Myocyte (in vitro differentiated cells): ENCODE results near the gene TCEA3. TPM values are rescaled to one million over a fixed set of nuclear protein-coding genes. Genes with fewer than 3 reads are reported as not detected.
A peak's percentile ranks its signal among the peaks of the same experiment; 100 is the strongest.

Experiments used
- DNase-seq: peaks from one replicate; pipeline ENCODE4 v3.0.0-alpha.2; 2012; ENCODE audit warnings: low read depth
- polyA plus RNA-seq: library from polyadenylated mRNA; unstranded; fragments of >200 nt; gene quantifications from one replicate; pipeline ENCODE4 v1.2.1, GENCODE V29; 2012; ENCODE audit warnings: missing spikeins
- total RNA-seq: library from RNA; depleted of rRNA; stranded (reverse); fragments of >200 nt; gene quantifications from 2 replicates; pipeline ENCODE4 v1.2.3, GENCODE V29; 2014

Gene TCEA3
- total RNA-seq = 6.8 and 9.8 TPM in 2 replicates
- 3.3 TPM for polyA plus RNA-seq

GRCh38 chr1:23424293-23425192, at the start of gene TCEA3:
TSS of gene TCEA3 (minus strand) at chr1:23424748. CDS start at chr1:23424633, 115 bp downstream.
- DNase-seq = peak; percentile 42

DNA sequence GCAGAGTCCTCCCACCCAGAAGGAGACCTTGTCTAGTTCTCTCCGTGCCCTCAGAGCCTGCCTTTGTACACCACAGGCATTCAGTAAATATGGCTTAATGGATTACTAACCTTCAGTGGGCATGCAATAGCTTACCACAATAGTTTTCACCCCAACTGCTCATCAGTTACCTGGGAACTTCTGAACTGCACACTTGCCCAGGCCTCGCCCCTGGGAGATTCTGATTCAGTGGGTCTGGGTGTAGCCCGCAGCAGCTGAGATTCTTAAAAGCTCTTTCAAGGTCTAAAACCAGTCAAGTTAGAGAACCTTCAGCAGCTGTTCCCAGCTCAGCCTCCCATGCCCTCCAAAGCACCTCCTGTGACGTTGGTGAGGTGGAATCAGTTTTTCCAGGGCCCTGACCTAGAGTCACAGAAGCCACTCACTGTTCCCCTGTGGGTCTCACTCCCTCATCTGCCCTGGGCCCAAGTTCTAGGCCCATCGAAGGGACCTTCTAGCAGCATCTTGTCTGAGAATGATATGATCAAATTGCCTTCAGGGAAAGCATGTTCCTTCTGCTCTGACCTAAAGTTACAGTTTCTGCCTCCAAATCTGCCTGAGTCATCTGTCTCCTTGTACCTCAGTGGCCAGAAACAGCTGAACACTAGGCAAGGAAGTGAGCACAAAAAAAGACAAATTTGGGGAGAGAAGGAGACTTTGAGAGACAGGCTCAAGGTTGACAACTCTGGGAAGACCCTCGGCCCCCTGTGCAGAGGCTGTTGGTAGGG, 48.7 kb upstream of the TCEA3 start:
- peak; percentile 99 for DNase-seq

- no peak for DNase-seq
These were observed 47.9 kb upstream of the TCEA3 start for GRCh38 chr1:23472351-23473036.

DNA sequence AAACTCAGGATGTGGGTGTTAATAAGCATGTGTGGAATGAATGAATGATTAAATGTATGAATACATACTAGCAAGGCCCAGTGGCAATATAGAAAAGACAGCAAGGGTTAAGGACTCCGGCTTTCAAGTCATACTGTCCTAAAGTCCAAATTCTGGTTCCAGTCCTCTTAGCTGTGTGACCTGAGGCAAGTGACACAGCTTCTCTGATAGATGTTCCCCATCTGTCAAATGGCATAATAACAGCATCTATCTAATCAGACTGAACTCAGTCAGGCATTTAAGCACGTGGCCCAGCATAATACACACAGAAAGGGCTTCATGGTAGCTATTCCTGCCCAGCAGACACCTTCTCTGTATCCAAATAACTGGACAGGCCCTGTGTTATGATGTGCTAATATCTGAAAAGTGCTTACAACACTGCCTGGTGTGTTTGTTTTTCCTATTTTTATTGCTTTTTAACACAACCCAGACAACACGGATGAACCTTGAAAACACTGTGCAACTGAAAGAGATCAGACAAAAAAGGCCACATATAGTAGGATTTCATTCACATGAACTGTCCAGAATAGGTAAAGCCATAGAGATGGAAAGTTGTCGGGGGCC, 47.0 kb upstream of the TCEA3 start:
- no peak for DNase-seq

GRCh38 chr1:23470282-23471070, 45.9 kb upstream of the TCEA3 start:
- DNase-seq = peak; percentile 89

GRCh38 chr1:23469372-23469982, 44.9 kb upstream of the TCEA3 start:
- DNase-seq = no peak

GRCh38 chr1:23466423-23466989, 42.0 kb upstream of the TCEA3 start:
- DNase-seq = no peak

GRCh38 chr1:23463286-23463685, 38.7 kb upstream of the TCEA3 start:
- DNase-seq = no peak

DNA sequence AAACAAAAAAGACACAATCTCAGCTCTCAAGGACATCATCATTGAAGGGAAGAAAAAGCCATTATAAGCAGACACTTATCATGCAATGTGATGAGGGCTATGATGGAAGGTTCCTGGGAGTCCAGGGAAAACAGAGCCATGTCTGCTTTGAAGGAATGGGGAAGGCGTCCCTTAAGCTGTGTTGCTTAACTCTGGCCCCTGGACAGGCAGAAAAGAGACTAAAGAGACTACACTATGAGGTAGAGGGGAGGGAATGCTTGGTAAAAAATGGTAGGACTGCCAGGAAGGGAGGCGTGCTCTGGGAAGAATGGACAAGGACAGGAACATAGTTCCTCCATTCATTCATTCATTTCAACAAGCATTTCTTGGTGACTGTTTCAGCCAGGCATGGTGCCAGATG, 38.2 kb upstream of the TCEA3 start:
- no peak for DNase-seq

GRCh38 chr1:23461050-23461449, 36.5 kb upstream of the TCEA3 start:
- DNase-seq = no peak

DNA sequence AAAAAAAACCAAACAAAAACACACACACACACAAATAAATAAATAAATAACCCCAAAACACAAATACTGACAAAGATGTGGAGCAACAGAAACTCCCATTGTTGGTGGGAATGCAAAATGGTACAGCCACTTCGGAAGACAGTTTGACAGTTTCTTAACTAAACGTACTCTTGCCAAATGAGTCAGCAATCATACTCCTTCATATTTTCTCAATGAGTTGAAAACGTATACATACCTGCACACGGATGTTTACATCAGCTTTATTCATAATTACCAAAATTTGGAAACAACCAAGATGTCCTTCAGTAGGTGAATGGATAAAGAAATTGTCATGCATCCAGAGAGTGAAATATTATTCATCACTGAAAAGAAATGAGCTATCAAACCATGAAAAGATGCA, 36.0 kb upstream of the TCEA3 start:
- DNase-seq = no peak

DNA sequence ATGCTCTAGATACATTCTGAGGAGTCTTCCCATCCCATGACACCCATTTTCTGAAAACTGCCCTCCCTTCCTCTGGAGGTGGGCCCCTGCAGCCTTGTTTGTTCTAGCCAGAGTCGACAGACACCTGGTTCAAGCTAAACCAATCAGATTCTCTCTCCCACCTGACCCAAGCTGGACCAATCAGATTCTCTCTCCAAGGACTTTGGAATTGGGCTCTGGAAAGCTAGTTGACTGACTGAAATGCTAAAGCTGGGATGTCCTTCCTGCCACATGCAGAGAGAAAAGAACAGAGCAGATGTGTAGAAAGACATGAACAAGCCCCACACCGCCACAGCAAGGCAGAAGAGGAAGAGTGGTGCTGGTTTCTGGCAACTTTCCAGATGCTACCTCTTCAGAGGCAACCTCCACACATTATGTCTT, 34.8 kb upstream of the TCEA3 start:
- no peak for DNase-seq

DNA sequence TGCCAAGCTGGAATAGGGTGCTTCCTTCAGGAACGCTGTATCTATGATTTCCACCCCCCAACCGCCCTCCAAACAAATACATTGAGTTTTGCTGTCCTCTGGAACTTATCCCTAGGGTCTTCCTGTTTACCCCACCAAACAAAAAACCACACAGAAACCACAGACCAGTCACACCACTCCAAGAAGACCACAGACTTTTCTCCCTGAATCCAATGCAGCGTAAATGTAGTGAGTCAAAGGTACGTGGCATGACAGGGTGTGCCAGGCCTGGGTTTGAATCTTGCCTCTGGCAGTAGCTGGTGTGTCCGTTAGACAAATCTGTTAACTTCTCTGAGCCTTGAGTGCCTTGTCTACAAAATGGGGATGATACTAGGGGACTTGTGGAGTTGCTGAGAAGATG, 31.7 kb upstream of the TCEA3 start:
- no peak for DNase-seq

DNA sequence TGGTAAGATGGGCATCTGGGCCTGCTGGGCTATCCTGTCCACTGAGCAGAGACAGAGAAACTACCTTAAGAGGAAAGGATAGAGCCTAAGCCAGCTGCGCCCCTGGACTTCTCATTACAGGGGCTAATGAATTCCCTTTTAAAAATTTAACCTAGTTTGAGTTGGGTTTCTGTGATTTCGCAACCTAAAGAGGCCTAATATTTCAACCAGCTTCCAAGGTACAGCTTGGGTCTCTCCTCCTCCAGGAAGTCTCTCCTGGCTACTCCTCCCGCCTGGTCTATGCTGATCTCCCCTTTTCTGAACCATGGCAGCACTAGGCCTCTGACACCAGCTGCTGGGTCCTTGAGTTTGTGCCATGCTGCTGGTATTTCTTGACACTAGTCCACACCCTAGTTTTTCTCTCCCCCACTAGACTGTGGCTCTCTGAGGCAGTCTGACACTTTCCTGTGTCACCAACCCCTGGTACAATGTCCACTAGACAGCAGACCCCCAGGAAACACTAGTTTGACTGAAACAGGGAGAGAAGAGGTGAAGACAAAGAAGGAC, 29.0 kb upstream of the TCEA3 start:
- DNase-seq = peak; percentile 80

DNA sequence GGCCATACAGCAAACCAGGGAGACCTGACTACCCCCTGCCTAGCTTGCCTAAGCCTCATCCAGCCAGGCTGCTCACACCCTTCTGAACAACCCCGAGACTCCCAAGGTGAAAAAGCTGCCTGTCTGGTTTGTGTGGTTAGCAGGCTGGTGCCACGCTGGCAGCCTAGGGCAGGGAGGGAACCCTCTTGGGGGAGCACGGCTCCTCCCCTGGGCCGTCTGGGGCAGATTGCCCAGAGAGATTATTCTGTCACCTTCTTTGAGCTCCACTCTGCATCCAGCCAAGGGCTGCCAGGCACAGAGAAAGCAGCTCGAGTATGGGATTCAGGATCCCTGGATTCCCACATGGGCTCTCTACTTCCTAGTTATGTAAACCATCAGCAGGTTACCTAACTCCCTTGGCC, 27.5 kb upstream of the TCEA3 start:
- DNase-seq = peak; percentile 85

GRCh38 chr1:23451441-23451840, 26.9 kb upstream of the TCEA3 start:
- DNase-seq = peak; percentile 56

DNA sequence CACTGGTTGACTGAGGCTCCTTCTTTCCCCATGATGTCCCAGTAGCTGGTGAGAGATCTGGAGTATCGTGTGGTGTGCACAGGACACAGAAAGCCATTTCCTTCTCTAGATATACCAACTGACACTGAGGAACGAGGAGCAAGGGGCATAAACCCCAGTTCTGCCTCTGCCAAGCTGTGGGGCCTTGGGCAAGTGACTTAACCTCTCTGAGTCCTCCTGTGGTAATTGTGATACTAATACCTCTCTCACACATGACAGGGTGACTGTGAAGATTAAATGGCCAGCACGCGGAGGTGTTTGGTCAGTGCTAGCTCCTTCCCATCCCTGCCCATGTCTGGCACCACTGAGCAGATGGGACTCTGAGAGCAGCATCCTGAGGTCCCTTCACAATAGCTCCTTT, 26.3 kb upstream of the TCEA3 start:
- DNase-seq = no peak

DNA sequence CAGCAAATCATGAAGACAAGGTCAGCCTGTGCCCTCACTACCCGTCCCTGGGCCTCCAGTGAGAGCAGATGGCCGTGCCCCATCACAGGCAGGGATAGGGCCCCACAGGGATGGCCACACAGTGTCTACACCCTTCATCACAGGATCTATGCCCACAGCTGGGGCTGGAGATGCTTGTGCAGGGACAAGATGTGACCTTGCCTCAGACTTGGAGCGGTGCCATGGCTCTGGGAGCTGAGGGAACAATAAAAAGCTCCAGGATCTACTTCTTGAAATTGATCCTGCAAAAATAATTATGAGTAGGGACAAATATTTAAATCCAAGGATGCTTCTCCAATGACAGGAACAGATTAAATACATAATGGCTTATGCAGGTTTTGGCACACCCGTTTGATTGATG, 25.4 kb upstream of the TCEA3 start:
- DNase-seq = no peak

DNA sequence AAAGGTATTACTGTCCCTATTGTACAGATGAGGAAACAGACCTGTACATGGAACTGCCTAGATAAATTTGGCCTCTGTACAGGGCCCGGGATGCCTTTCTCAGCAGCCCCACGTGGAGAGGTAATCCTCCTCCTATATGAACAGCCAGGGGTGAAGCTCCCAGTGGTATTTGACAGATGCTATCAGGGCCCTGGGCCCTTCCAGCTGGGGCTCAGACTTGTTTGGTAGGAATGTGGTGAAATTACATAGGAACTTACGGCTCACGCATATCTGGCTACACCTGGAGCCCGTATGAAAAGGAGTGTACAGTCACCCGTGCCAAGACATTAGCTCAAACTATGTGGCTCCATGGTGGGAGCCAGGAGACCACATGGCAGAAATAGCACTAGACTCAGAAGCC, 24.8 kb upstream of the TCEA3 start:
- DNase-seq = no peak
